Activated CD8-positive, alpha-beta memory T cell treated with anti-CD3 and anti-CD28 coated beads for 1 hour (primary cell): ENCODE results near the gene FRMD4A.

Experiments used
- DNase-seq, 2 donors: peaks; one replicate each; pipeline ENCODE4 v3.0.0-alpha.2; 2020; ENCODE audit warnings: low read depth in 1 of 2; ENCODE audit errors: extremely low read depth in 1 of 2

The FRMD4A gene

DNA sequence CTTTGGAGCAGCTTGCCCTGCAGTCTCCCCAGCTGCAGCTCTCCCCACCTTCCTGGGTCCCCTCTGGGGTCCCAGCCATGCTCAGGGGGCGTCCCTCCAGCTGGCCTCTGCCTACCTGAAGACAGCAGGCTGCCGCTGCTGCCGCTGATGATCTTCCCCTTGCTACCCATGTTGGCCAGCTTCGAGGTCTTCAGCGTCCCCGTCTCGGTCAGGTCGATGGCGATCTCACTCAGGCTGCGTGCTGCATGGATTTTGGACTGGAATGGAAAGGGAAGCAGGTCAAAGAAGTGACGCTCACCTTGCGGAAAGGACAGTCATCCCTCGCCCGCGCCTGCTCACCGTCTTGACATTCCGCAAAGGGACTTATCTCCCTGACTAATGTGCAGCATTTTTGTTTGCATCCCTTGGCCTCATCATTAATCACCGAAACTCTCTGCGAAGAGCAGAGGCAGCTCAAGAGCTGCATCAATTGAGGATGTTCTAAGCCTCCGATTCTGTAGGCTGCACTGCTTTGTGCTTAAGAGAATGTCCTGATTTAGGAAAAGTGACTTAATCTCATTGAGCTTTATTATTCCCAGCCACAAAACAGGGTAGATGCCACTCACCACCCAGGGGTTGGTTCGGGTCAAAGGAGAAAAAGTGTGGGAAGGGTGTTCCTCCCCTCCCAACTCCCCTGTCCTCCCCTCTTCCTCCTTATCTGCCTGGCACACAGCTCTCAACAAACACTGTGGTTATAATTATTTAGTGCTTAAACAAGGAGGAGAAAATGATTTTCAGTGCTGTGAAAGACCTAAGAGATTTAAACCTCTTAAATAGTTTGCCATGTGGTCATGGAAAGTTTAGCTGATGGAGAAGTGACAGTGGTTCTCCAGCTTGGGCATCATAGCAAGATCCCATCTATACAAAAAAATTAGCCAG is 636.7 kb downstream of the FRMD4A start:
- DNase-seq, result no peak

GRCh38 chr10:13690281-13690825 is 640.4 kb downstream of the FRMD4A start:
- no peak for DNase-seq

DNA sequence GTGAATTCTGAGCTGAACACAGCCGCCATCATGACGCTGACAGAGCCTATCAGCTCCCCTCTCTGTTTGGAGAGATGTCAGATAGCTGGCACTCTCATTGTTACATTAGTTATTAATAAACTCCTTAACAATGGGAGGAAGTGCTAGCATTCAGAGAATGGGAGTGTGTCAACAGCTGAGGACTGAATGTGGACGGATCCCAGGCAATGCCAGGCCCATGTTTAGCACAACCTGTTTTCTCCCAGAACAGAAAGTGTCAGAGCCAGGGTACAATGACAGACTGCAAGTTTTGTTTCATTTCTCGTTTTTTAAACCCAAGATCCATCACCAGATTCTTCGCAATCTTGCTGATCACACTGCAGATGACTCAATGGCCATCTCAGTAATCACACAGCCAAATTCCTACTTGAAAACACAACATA is 644.4 kb downstream of the FRMD4A start:
- no peak for DNase-seq

GRCh38 chr10:13685885-13686284 is 644.8 kb downstream of the FRMD4A start:
- DNase-seq, result no peak

DNA sequence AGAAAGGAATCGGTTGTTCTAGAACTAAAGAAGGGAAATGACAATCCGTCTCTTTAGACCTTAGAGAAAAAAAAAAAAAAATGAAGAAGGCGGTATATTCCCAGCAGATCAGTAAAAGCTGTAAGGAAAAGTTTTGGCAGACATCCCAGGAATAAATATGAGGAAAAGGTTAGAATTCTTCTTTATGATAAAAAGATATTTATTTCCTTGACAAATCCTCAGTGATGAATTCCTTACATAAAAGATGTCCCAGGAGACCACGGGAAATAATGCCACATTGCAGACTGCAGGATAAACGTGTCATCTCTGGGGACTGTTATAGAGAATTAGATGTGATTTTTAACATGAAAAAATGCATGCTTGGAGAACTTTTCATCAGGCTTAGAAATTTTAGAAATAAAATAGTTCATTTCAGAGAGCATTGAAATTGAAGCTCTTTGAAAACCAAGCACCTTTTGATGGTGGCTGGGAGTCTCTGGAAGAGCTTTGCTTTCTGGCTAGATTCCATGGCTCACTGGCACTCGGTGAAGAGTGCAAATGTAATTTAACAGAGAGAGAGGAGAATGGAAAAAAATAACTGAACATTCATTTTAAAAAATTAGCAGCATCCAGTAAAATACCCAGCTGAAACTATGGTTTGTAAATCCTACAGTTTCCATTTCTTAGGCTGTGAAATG is 645.8 kb downstream of the FRMD4A start:
- DNase-seq, result no peak

DNA sequence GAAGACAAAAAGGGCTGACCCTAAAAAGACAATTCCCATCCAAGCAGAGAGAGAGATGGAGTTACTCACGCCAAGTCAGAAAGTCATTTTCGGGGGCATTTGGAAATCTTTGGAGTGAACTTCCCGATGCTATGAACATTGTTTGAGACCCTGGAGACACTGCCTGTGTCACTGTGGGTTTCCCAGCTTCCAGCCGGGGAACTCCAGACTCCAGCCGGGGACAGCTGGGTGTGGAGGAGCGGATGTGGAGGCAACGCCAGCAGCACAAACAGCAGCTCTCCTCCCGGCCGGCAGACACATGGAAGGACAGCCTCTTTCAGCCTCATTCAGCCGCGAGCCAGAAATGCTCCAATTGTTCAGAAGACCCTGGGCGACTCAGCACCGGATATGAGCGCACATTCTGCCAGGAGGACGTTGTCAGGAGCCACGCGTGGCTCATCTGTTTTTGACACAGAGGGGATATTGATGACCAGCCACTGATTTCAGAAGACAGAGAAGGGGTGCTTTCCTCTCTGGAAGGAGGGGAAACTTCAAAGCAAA is 646.4 kb downstream of the FRMD4A start:
- DNase-seq, result no peak

GRCh38 chr10:13683017-13683416 is 647.7 kb downstream of the FRMD4A start:
- no peak for DNase-seq

GRCh38 chr10:13681960-13682359 is 648.8 kb downstream of the FRMD4A start:
- DNase-seq, result no peak

DNA sequence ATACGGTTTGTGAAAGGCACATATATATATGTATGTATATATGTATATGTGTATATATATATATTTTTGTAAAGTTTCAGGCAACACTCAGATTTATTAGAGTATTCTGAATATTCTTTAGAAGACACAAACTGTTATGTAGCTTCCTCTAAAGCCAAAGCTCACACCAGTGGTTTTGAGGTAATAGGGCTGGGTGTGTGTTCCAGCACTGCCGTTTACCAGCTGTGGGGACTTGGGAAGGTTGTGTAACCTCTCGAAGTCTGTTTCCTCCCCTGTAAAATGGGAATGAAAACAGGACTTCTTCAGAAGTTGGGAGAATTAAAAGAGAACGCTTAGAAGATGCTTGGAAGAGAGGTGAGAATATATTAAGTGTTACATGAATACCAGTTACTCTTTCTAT is 649.2 kb downstream of the FRMD4A start:
- DNase-seq, result no peak

DNA sequence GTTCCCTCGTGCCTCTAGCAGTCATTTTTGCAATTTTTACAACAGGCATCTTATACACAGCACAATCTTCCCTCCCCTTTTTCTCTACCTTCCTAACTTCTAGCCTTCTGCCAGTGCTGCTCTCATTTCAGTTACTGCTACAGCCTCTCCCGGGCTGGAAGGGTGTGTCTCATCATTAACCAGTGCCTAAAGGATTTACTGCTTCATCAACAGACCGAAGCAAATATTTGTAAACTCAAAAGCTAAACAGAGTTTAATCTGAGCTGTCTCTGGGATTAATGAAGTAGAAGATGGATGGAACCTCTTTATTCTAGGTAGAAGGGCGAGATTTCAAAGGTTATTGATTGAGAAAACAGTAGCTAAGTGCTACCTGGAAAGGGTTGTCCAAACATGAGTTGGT is 649.6 kb downstream of the FRMD4A start:
- DNase-seq, result no peak

- no peak for DNase-seq
These were observed 652.5 kb downstream of the FRMD4A start for GRCh38 chr10:13678101-13678843.

DNA sequence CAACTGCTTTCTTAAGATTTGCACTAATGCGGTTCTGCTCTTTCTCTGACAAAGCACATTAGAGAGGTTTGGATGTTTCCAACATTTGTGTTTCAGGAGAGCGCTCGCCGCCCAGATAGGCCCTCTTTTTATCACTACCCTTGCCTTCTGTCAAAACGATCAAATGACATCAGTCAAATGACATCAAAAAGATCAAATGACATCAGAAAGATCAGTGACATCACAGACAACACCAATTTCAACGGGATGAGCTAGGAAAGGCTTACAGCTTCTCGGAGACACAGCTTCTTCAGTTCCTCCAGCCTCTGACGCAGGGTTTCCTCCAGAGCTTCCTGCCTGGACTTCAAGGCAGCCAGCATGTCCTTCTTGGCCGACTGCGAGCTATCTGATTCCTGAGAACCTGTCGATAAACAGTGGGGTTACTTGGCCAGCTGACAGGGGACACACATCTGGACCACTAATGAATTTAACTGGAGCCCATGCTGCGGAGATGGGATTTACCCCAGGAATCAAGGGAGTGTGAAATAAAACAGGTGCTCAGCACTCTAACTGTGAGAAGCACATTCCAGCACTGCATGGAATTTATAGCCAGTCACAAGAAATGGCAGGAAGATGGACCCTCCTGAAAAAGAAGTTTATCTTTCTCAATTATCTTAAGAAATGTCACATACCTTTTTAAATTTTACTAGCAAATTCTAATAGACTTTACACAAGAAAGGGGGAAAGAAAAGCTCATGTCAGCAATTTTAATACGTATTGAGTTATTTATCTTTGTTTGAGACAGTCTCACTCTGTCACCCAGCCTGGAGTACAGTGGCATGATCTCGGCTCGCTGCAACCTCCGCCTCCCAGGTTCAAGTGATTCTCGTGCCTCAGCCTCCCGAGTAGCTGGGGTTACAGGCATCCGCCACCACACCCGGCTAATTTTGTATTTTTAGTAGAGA is 655.8 kb downstream of the FRMD4A start:
- DNase-seq, result no peak

DNA sequence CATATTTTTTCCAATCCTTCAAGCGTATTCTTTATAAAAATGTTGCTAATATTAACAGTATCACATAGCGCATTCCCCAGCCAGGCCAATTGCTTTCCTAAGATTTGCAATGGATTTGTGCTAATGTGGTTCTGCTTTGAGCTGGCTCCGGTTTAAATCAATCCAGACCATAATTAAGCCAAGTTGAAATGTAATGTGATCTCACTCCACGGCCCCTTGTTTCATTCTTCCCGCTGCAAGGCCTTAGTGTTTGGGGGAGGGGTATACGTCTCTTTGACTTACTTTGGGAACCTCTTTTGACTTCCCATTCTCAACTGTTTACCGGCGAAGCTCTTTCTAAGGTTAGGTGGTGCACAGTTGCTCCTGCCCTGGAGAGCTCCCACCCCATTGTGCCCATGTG is 657.6 kb downstream of the FRMD4A start:
- no peak for DNase-seq

DNA sequence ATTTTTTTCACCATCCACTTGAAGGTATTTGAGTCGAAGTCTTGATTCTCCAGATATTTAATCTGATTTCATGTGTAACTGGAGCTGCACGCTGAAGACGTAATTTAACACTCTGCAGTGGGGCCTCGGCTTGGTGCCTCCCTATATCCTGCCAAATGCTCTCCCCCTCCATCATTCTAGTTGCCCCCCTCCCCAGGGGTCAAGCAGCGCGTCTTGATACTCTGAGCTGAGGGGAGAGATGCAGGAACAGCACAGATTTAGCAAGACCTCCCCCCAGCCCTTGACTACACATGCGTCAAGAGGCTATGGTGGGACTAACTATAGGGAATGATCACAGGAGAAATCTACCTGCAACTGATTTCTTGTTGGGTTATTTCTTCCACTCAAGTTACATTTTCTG is 658.2 kb downstream of the FRMD4A start:
- DNase-seq, result no peak

DNA sequence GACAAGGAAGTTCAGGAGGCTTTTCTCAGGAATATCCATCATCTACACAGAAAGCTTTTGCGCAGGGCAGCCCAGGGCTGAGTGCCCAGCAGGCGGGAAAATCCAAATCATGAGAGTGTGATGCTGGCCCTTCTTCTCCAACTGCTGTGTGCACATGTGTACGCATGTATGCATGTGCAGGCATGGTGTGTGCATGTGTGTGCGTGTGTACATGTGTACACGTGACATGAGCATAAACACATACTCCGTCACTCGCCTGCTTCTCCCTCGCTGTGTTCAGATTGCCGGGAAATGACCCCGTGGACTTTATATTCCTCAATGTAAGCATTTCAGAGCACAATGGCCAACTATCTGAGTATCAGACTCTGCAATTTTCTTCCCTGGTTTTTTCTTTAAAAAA is 658.8 kb downstream of the FRMD4A start:
- no peak for DNase-seq

DNA sequence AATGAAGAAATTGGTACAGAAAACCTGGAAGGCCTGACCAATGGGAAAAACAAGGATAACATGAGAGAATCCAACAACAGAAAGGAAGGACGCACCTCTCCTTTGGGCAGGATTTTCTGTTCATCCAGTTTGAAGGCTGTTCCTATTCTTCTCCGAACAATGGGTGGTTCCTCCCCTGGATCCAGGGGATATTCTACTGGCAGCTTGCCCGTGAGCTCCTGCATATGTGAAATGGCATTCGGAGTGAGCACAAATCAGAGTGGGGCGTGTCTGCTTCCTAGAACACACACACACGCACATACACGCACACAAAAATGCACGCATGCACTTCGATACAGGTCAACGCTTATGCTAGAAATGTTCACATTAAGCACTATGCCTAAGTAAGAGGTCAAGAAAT is 660.4 kb downstream of the FRMD4A start:
- no peak for DNase-seq

DNA sequence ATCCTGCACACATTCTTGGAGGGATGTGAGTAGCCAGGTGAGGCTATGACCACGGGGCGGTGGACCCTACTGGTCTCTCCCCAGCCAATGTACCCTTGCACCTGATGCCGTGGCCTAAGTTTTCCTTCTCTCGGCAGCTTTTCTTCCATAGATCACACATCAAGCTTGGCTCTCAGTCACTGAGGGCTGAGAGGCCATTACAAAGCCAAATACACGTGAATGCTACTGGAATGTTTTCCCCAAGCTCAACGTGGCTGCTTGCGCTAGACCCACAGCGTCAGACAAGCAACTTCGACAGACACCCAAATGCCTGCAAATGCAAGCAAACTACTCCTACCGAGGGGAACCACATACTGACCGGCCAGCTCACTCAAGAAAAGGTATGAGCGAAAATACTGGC is 660.8 kb downstream of the FRMD4A start:
- DNase-seq, result no peak

GRCh38 chr10:13669182-13669855 is 661.4 kb downstream of the FRMD4A start:
- DNase-seq, result no peak

- DNase-seq, result no peak
These were observed 662.6 kb downstream of the FRMD4A start for GRCh38 chr10:13668126-13668525.
